Choroid plexus epithelial cell (primary cell): ENCODE measurements around the gene MAB21L3.

Experiments
- DNase-seq: peaks from one replicate; pipeline ENCODE4 v3.0.0-alpha.2; 2010; ENCODE audit warnings: low read depth
- H3K4me3 ChIP-seq: 2 replicates; pipeline ENCODE4 v1.5.1; 2011; ENCODE audit warnings: low read depth, mild to moderate bottlenecking, control low read depth, low read length, moderate library complexity
- CTCF ChIP-seq: conservative IDR thresholded peaks from 2 replicates; pipeline ENCODE4 v1.5.1; 2011; ENCODE audit warnings: low read depth, mild to moderate bottlenecking, control low read depth, inconsistent platforms, low read length, moderate library complexity

MAB21L3 gene

GRCh38 chr1:116167625-116168276 lies 56.6 kb downstream of the MAB21L3 start:
- peak; percentile 18 for DNase-seq
- H3K4me3 ChIP-seq: peak overlapping the region; percentile 64
- no peak for TF ChIP-seq CTCF

GRCh38 chr1:116168277-116169032 lies 57.3 kb downstream of the MAB21L3 start:
- peak; percentile 68 for DNase-seq
- H3K4me3 ChIP-seq: peak overlapping the region; percentile 64
- TF ChIP-seq CTCF: peak; percentile 64

- TF ChIP-seq CTCF: no peak
Measured at GRCh38 chr1:116169898-116170297, 58.7 kb downstream of the MAB21L3 start.

GRCh38 chr1:116170721-116171589 lies 59.8 kb downstream of the MAB21L3 start:
- TF ChIP-seq CTCF: no peak
- H3K4me3 ChIP-seq: no peak overlapping the region
- no peak for DNase-seq

More at GRCh38 chr1:116169898-116170297, 58.7 kb downstream of the MAB21L3 start:
- no peak for DNase-seq
- no peak overlapping the region for H3K4me3 ChIP-seq

DNA sequence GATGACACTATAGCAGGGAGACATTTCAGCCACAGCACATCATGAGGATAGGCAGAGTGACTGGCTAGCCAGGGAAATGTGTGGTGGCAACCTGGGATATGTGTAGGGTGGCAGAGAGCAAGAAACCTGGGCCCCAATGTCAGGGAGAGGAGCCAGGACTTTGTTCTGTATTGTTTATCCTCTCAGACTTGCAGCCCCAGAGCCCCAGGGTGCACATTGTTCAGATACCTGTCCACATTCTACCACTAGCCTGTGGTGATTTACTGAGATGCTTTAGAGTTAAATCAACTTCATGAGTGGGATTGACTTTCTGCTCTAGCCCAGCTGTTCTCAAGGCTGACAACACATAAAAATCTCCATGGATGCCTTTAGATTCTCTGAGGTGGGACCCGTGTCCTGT lies 61.5 kb downstream of the MAB21L3 start:
- no peak overlapping the region for H3K4me3 ChIP-seq
- no peak for TF ChIP-seq CTCF
- DNase-seq: no peak

- no peak for DNase-seq
- TF ChIP-seq CTCF: no peak
Measured at GRCh38 chr1:116175611-116176010, 64.4 kb downstream of the MAB21L3 start.

More at GRCh38 chr1:116175611-116176010, 64.4 kb downstream of the MAB21L3 start:
- H3K4me3 ChIP-seq: no peak overlapping the region
